WERI-Rb-1 (cell line): ENCODE results near the gene NRXN3.

Experiments used
- DNase-seq: peaks from one replicate; pipeline ENCODE4 v3.0.0-alpha.2; 2020
- H3K27ac ChIP-seq: fragments of 250-450 bp; sonication (Bioruptor Pico); 2 replicates; pipeline ENCODE4 v1.5.1; 2020; ENCODE audit warnings: mild to moderate bottlenecking, moderate library complexity
- H3K27me3 ChIP-seq: fragments of 250-450 bp; sonication (Bioruptor Pico); 2 replicates; pipeline ENCODE4 v1.5.1; 2021; ENCODE audit warnings: mild to moderate bottlenecking, low read depth, moderate library complexity; ENCODE audit not compliant: insufficient read depth, severe bottlenecking
- H3K36me3 ChIP-seq: fragments of 250-450 bp; sonication (Bioruptor Pico); 2 replicates; pipeline ENCODE4 v1.5.1; 2020; ENCODE audit warnings: mild to moderate bottlenecking, moderate library complexity
- H3K4me3 ChIP-seq: 2 replicates; pipeline ENCODE4 v1.5.1; 2011; ENCODE audit warnings: low read depth, mild to moderate bottlenecking, control low read depth, low read length
- H3K9me3 ChIP-seq: fragments of 250-450 bp; sonication (Bioruptor Pico); 2 replicates; pipeline ENCODE4 v1.5.1; 2021; ENCODE audit warnings: mild to moderate bottlenecking, moderate library complexity; ENCODE audit not compliant: severe bottlenecking
- TF ChIP-seq, protein P1 (sequence below): IDR thresholded peaks from 2 replicates; pipeline ENCODE4 v1.5.1; 2011; ENCODE audit warnings: low read depth, mild to moderate bottlenecking, control low read depth, inconsistent platforms, low read length

NRXN3 gene

DNA sequence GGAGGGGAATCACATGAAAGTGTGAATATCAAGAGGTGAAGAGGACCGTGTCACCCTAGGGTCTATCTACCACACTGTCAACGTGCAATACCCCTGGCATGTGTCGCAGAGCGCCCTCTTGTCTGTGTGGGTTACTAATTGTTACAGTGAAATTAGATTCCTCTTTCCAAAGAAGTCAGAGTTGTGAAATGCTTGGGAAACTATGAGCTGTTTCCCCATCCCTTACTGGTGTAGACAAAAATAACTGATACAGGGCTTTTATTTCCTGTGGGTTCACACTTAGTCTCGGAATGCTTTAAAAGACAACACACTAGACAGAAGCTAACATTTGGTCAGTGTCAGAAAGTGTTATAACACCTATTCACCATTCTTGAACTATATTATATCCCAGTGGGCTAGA lies 597.3 kb downstream of the NRXN3 start:
- no peak for DNase-seq
- Histone ChIP-seq H3K4me3 (no peak overlapping the region), H3K36me3 (no peaks in the 10 kb centered on the region), H3K9me3 (no peaks in the 10 kb centered on the region), H3K27me3 (no peaks in the 10 kb centered on the region), H3K27ac (no peak overlapping the region)
- TF ChIP-seq, protein P1, sequence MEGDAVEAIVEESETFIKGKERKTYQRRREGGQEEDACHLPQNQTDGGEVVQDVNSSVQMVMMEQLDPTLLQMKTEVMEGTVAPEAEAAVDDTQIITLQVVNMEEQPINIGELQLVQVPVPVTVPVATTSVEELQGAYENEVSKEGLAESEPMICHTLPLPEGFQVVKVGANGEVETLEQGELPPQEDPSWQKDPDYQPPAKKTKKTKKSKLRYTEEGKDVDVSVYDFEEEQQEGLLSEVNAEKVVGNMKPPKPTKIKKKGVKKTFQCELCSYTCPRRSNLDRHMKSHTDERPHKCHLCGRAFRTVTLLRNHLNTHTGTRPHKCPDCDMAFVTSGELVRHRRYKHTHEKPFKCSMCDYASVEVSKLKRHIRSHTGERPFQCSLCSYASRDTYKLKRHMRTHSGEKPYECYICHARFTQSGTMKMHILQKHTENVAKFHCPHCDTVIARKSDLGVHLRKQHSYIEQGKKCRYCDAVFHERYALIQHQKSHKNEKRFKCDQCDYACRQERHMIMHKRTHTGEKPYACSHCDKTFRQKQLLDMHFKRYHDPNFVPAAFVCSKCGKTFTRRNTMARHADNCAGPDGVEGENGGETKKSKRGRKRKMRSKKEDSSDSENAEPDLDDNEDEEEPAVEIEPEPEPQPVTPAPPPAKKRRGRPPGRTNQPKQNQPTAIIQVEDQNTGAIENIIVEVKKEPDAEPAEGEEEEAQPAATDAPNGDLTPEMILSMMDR, result no peak

DNA sequence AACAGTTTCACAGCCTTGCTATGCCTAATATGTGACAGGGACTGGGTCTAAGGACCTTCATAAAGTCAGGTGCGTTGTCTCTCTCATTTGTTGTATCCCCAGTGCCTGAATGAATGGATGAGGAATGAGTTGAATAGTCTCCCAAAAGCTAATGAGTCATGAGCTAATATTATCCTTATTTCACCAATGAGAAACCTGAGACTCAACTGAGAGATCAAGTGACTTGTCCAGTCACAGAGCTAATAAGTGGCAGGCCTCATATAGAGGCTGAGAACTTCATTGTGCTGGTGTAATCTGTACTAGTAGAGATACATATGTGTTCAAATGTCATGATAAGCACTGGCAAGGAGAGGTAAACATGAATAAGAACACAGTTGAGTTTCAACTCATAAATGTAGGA lies 612.4 kb downstream of the NRXN3 start:
- no peaks in the 10 kb centered on the region for H3K9me3 ChIP-seq
- H3K36me3 ChIP-seq, result no peaks in the 10 kb centered on the region
- no peak overlapping the region for H3K27ac ChIP-seq
- no peaks in the 10 kb centered on the region for H3K27me3 ChIP-seq
- no peak overlapping the region for H3K4me3 ChIP-seq
- TF ChIP-seq, protein P1, result no peak
- DNase-seq, result no peak

DNA sequence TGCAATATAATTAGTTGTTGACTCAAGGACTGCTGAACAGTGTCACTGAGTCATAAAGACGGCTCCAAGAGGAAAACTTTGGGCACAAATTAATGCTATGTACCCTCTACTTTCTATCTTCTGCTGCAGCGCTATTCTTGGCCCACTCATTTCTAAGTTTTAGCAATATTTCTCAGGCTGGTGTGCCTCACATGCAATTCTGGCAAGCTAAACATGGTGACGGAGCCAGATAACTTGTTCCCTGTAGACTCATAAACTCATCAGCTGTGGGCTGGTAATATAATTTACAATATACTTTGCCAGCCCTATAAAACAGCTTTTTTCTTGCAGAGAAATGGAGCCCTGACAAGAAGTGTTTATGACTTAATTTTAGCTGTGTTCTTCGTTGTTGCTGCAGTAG lies 615.1 kb downstream of the NRXN3 start:
- H3K27ac ChIP-seq, result no peak overlapping the region
- H3K9me3 ChIP-seq, result no peaks in the 10 kb centered on the region
- TF ChIP-seq, protein P1, result no peak
- no peak overlapping the region for H3K4me3 ChIP-seq
- H3K36me3 ChIP-seq, result no peaks in the 10 kb centered on the region
- no peaks in the 10 kb centered on the region for H3K27me3 ChIP-seq
- no peak for DNase-seq

DNA sequence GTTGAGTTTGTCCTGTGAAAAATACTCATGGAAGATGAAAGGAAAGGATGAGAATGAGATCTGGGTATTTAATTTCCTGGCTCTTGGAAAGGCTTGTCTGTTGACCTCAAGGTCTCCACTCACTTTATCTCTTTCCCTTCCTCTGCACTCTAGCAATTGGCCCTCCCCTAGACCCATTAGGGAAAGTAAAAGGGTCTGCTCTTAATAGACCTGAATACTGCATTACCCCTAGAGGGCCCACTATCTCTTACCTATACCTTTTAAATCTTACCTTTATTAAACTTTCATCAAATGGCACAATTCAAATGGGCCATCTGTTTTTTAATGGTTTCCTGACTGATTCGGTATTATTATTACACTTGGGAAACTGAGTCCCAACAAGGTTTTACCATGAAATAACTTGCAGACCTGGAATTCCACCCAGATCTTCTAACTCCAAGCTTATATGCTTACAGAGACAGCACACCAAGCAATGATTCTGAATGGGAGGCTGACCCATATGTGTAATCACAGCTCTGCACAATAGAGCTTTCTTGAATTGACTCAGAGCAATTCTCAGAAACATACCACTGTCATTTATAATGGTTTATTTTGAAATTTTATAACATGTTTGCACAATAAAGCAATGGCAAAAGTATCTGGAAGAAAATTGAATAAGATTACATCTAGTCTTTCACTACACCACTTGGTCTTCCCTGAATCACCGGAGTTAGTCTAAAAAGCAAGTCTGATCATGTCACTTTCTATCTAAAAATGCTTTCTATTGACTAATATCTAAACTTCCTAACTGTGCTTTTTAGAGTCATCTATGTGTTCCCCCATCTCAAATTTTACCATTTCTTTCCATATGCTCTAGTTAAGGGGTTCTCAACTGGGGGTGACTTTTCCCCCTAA lies 618.5 kb downstream of the NRXN3 start:
- TF ChIP-seq, protein P1, result no peak
- Histone ChIP-seq H3K36me3 (no peaks in the 10 kb centered on the region), H3K9me3 (no peaks in the 10 kb centered on the region)

DNA sequence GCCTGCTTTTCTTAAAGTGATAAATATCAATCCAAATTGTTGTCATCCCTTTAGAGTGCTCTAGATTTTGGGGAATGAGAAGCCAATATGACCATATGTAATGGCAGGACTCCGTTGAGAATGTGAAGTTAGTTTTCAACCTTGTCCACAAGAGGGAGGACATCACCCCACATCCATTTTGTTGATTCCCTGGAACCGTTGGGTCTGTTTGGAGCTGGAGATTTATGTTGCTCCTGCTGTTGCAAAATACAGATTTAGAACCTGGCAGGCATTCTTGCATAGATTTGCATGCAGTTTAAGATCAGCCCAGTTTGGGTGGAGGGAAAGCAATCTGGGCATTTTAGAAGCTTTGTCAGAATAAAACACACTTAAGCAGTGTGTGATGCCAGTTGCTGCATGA lies 620.1 kb downstream of the NRXN3 start:
- no peak overlapping the region for H3K4me3 ChIP-seq
- TF ChIP-seq, protein P1, result peak; percentile 63
- no peaks in the 10 kb centered on the region for H3K27me3 ChIP-seq
- no peaks in the 10 kb centered on the region for H3K9me3 ChIP-seq
- DNase-seq, result peak; percentile 21
- H3K27ac ChIP-seq, result no peak overlapping the region
- H3K36me3 ChIP-seq, result no peaks in the 10 kb centered on the region

More for the DNA sequence above, 618.5 kb downstream of the NRXN3 start:
- Histone ChIP-seq H3K4me3 (no peak overlapping the region), H3K27me3 (no peaks in the 10 kb centered on the region), H3K27ac (no peak overlapping the region)
- DNase-seq, result no peak
